AG04449 (cell line): ENCODE measurements around the gene RPL18.

ENCODE experiments used
- CTCF ChIA-PET: fragments of 350-600 bp; formaldehyde crosslinking; extraction: SDS; loops from one replicate; lab custom pipeline; 2021; ENCODE audit warnings: antibody characterized with exemption; lab: Yijun Ruan, JAX
- POLR2A ChIA-PET: fragments of 400-600, 350-600 bp; formaldehyde crosslinking; extraction: SDS; loops from one replicate; lab custom pipeline; 2020; ENCODE audit warnings: antibody characterized with exemption, inconsistent platforms; lab: Yijun Ruan, JAX
- DNase-seq: peaks from one replicate; pipeline ENCODE4 v3.0.0-alpha.2; 2010; ENCODE audit warnings: low read depth, low spot score
- H3K4me3 ChIP-seq: 2 replicates; pipeline ENCODE4 v1.5.1; 2011; ENCODE audit warnings: low read depth, mild to moderate bottlenecking, control low read depth, low read length
- TF ChIP-seq, protein P1 (sequence below): IDR thresholded peaks from one replicate; pipeline ENCODE4 v1.5.1; 2011; ENCODE audit warnings: mild to moderate bottlenecking, moderate library complexity, low read length, control low read depth, inconsistent platforms; ENCODE audit not compliant: insufficient read depth; ENCODE audit errors: missing control alignments

RPL18 gene

DNA sequence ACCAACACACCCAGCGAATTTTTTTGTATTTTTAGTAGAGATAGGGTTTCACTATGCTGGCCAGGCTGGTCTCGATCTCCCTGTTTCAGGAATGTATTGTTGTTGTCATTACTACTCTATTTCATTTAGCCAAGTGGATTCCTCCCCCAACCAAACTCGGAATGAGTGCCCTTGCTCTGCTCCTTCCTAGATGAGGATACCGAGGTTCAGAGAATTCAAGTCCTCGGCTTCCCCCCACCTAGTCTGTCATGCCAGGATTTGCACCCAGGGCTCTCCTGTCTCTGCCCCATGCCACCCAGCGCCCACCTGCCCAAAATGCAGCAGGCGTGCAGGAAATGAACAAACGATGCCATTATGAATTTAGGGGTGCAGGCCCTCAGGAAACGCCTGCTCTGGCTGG, 16.0 kb downstream of the RPL18 start:
- POLR2A ChIA-PET = no interaction called here
- TF ChIP-seq, protein P1, sequence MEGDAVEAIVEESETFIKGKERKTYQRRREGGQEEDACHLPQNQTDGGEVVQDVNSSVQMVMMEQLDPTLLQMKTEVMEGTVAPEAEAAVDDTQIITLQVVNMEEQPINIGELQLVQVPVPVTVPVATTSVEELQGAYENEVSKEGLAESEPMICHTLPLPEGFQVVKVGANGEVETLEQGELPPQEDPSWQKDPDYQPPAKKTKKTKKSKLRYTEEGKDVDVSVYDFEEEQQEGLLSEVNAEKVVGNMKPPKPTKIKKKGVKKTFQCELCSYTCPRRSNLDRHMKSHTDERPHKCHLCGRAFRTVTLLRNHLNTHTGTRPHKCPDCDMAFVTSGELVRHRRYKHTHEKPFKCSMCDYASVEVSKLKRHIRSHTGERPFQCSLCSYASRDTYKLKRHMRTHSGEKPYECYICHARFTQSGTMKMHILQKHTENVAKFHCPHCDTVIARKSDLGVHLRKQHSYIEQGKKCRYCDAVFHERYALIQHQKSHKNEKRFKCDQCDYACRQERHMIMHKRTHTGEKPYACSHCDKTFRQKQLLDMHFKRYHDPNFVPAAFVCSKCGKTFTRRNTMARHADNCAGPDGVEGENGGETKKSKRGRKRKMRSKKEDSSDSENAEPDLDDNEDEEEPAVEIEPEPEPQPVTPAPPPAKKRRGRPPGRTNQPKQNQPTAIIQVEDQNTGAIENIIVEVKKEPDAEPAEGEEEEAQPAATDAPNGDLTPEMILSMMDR = no peak

DNA sequence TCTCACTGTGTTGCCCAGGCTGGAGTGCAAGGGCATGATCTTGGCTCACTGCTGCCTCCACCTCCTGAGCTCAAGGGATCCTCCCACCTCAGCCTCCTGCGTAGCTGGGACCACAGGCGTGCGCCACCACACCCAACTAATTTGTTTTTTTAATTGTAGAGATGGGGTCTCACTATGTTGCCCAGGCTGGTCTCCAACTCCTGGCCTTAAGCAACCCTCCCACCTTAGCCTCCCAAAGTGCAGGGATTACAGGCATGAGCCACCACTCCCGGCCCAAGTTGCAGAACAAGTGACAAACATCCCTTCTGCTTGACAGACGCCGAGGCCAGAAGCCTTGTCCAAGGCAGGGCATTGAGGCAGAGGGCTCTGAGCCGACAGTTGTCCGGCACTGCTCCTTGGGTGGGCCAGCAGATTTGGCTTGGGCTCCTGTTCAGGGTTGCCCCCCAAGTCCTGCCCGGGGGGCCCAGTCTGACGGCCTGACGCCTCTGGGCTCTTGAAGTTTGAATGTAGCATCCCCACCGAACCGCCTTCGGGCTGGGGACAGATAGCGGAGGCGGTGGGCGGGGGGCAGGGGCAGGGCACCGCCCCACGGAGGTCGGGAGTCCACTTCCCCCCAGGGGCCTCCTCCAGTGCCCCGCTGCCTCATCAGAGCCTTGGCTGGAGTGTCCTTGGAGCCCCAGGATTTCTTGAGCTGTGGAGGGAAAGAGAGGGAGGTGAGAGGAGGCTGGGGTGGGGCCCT, 18.1 kb downstream of the RPL18 start:
- TF ChIP-seq, protein P1 = no peak
- H3K4me3 ChIP-seq = no peak overlapping the region
- POLR2A ChIA-PET = interaction anchor here (0.7 kb wide), 1 partner anchor 16 kb away, joined by 3 read pairs; no protein-coding TSS in a partner anchor
- DNase-seq = no peak
- CTCF ChIA-PET = interaction anchor here (1.1 to 3.5 kb wide), 2 partner anchors 8 to 11 kb away, joined by 6 to 27 read pairs; no protein-coding TSS in a partner anchor

More for the DNA sequence above, 16.0 kb downstream of the RPL18 start:
- DNase-seq = no peak
- H3K4me3 ChIP-seq = no peak overlapping the region
- CTCF ChIA-PET = interaction anchor here (1.2 to 3.5 kb wide), 4 partner anchors 13 to 94 kb away, joined by 3 to 27 read pairs (median 5); no protein-coding TSS in a partner anchor

DNA sequence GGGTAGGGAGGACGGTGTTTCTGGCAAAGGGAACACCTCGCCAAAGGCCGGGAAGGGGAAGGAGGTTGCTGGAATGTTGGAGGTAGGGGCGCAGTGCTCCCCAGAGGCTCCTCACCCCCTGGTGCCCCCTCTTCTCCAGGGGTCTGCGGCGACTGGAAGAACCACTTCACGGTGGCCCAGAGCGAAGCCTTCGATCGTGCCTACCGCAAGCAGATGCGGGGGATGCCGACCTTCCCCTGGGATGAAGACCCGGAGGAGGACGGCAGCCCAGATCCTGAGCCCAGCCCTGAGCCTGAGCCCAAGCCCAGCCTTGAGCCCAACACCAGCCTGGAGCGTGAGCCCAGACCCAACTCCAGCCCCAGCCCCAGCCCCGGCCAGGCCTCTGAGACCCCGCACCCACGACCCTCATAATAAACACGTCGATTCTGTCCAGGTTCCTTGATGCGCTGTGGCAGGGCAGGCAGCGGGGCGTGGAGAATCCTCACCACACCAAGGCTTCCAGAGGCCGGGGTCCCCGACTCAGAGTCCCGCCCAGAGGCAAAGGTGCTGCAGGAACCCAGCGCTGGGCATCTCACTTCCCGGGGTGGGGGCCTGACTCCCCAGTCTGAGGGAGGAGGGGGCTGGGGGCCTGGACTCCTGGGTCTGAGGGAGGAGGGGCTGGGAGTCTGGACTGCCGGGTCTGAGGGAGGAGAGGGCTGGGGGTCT, 19.8 kb downstream of the RPL18 start:
- no peak for DNase-seq
- POLR2A ChIA-PET = no interaction called here
- CTCF ChIA-PET = interaction anchor here (0.6 to 3.5 kb wide), 4 partner anchors 10 to 110 kb away, joined by 3 to 27 read pairs (median 4); no protein-coding TSS in a partner anchor
- H3K4me3 ChIP-seq = no peak overlapping the region
- TF ChIP-seq, protein P1 = no peak

DNA sequence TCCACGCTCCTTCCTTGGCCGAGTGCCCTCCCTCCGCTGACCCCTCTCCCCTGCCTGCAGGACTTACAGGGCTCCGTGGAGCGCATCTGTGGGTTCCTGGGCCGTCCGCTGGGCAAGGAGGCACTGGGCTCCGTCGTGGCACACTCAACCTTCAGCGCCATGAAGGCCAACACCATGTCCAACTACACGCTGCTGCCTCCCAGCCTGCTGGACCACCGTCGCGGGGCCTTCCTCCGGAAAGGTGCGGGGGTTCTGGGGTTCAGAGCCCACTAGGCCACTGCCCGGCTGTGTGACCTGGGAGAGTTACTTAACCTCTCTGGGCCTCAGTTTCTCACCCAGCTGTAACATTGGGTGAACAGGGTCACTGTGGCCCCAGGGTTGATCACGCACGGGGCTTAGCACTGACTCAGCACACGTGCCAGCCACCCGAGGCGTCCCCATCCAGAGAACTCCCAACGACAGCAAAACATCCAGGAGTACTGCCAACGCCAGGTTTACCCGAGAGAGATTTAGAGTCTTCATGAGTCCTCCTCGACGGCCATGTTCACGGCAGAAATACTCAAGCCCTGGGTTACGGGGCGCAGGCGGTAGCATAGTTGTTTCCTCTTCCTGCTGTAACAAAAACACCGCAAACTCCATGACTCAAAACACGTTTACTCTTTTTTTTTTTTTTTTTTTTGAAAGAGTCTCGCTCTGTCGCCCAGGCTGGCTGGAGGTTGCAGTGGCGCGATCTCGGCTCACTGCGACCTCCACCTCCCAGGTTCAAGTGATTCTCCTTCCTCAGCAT, 22.1 kb downstream of the RPL18 start:
- H3K4me3 ChIP-seq = no peak overlapping the region
- ChIA-PET CTCF (no interaction called here), POLR2A (no interaction called here)
- TF ChIP-seq, protein P1 = no peak
- DNase-seq = no peak

GRCh38 chr19:48596237-48596636, 22.7 kb downstream of the RPL18 start:
- CTCF ChIA-PET = no interaction called here
- POLR2A ChIA-PET = no interaction called here
- TF ChIP-seq, protein P1 = no peak
- DNase-seq = no peak
- no peak overlapping the region for H3K4me3 ChIP-seq
